Stimulated activated CD8-positive, alpha-beta memory T cell treated with anti-CD3 and anti-CD28 coated beads, Interleukin-4, amount 100 ng/mL, for 1 hour (primary cell): ENCODE data around the gene APOC4.
"Not testable (repeated sequence)": the region's sequence is repeated elsewhere in the genome, so short reads cannot be mapped to it uniquely, and the experiment has no call there.

Experiments used
- DNase-seq, 2 donors: peaks; one replicate each; pipeline ENCODE4 v3.0.0-alpha.2; 2020; ENCODE audit warnings: low read depth in 2 of 2, low spot score in 1 of 2

APOC4 gene

GRCh38 chr19:44942067-44942571, at the start of gene APOC4:
Gene APOC4, plus strand, starts transcription at chr19:44942237. Its CDS starts 41 bp downstream, at chr19:44942278.
- no peak for DNase-seq

DNA sequence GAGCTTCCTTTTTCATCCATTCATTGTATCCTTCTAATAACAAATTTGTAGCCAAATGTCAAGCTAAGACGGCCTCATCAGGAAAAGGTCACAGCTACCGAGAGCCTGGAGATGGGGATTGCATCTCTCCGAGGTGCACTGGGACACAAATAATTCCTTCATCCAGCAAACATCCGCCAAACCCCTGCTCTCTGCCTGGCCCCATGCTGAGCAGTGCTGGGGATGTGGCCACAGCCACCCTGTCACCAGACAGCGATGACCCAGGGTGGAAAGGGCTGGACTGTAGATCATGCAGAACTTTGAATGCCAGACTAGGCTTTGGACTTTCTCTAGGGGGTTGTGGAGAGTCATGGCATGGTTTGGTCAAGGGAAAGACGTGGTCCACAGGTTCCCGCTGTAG, 49.1 kb upstream of the APOC4 start:
- DNase-seq: no peak

DNA sequence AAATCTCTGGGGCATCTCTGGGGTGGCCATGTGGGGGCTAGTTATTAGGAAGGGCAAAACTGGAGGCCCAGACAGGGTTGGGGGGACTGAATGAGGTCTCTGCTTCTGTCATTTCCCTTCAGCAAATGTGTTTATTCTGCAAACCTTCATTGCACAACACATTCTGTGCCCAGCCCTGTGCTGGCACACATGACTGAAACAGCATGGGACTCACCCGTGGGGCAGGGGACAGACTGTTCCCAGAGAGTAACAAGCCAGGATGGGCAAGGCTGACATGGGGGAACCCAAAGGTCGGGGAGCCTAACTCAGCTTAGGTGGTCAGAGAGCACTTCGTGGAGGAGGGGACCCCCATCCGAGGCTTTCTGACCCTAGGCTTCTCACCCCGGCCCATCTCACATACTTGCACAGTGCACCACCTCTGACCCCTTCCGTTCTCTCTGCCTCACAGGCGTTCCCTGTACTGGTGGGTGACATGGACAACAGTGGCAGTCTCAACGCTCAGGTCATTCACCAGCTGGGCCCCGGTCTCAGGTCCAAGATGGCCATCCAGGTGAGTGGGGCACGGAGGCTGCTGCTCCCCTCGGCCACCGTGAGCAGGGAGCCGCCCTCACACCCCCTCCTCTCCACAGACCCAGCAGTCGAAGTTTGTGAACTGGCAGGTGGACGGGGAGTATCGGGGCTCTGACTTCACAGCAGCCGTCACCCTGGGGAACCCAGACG, 48.5 kb upstream of the APOC4 start:
- no peak for DNase-seq

DNA sequence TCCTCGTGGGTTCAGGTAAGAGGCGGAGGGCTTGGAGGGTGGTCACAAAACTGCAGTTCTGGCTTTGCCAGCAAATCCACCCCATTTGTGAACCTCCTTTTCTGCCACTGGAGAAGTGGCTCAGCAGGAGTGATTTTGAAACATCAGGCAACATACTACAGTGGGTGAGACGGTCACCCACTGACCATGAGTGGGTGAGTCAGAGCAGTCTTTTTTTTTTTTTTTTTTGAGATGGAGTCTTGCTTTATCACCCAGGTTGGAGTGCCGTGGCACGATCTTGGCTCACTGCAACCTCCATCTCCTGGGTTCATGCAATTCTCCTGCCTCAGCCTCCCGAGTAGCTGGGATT, 48.0 kb upstream of the APOC4 start:
- no peak for DNase-seq

DNA sequence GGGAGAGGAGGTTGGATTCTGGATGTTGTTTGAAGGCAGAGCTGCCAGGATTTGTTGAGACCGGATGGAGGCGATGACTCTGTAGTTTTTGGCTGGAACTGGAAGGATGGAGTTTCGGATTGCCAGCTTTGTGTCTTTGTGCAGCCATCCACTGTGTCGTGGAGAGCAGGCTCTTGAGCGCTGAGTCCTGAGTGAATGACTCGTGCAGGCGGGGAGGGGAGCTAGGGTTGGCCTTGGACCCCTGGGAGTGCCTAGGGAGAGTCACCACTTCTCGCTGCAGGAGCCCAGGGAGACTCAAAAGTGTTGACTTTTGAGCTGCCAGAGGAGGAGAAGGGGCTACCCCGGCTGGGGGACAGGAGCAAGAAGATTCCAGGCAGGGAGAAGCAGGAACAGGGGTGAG, 47.1 kb upstream of the APOC4 start:
- DNase-seq: no peak

- DNase-seq: no peak
Measured at GRCh38 chr19:44897835-44898234, 44.2 kb upstream of the APOC4 start.

DNA sequence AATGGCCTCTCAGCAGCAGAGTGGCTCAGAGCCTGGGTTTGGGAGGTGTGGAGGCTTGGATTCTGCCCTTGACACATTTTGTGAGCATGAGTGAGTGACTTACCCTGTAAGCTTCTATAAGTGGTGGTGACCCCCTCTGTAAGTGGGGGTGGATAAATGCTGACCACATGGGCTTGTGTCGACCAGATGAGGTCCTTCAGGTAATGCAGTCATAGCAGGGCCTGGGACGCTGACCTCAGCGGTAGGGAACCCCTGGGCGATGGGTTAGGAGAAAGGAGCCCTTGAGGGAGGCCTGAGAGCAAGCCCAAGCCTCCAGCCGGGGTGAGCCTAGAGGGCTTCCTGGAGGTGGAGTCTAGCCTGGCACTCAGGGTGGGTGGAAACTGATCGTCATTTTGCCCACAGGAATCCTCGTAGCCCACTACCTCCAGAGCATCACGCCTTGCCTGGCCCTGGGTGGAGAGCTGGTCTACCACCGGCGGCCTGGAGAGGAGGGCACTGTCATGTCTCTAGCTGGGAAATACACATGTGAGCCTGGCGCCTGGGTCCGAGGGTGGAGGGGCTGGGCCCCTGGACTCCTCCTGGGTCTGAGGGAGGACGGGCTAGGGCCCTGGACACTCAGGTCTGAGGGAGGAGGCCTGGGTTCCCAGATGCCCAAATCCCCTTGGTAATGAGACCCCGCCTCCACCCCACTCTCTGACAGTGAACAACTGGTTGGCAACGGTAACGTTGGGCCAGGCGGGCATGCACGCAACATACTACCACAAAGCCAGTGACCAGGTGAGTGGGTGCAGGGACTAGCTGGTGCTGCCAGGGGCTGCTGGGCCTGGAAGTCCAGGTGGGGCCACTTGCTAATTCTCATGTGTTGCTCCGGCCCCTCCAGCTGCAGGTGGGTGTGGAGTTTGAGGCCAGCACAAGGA, 41.5 kb upstream of the APOC4 start:
- no peak for DNase-seq

DNA sequence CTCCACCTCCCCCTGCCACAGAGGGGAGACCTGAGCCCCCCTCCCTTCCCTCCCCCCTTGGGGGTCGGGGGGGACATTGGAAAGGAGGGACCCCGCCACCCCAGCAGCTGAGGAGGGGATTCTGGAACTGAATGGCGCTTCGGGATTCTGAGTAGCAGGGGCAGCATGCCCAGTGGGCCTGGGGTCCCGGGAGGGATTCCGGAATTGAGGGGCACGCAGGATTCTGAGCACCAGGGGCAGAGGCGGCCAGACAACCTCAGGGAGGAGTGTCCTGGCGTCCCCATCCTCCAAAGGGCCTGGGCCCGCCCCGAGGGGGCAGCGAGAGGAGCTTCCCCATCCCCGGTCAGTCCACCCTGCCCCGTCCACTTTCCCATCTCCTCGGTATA, 38.8 kb upstream of the APOC4 start:
- no peak for DNase-seq

DNA sequence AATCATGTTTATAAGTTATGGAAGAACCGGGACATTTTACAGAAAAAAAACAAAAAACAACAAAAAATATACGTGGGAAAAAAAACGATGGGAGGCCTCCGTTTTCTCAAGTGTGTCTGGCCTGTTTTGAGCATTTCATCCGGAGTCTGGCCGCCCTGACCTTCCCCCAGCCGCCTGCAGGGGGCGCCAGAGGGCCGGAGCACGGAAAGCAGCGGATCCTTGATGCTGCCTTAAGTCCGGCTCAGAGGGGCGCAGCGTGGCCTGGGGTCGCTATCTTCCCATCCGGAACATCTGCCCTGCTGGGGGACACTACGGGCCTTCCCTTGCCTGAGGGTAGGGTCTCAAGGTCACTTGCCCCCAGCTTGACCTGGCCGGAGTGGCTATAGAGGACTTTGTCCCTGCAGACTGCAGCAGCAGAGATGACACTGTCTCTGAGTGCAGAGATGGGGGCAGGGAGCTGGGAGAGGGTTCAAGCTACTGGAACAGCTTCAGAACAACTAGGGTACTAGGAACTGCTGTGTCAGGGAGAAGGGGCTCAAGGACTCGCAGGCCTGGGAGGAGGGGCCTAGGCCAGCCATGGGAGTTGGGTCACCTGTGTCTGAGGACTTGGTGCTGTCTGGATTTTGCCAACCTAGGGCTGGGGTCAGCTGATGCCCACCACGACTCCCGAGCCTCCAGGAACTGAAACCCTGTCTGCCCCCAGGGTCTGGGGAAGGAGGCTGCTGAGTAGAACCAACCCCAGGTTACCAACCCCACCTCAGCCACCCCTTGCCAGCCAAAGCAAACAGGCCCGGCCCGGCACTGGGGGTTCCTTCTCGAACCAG, 38.2 kb upstream of the APOC4 start:
- DNase-seq: peak; percentile 46 to 50

GRCh38 chr19:44904426-44904994, 37.5 kb upstream of the APOC4 start:
- DNase-seq: no peak

DNA sequence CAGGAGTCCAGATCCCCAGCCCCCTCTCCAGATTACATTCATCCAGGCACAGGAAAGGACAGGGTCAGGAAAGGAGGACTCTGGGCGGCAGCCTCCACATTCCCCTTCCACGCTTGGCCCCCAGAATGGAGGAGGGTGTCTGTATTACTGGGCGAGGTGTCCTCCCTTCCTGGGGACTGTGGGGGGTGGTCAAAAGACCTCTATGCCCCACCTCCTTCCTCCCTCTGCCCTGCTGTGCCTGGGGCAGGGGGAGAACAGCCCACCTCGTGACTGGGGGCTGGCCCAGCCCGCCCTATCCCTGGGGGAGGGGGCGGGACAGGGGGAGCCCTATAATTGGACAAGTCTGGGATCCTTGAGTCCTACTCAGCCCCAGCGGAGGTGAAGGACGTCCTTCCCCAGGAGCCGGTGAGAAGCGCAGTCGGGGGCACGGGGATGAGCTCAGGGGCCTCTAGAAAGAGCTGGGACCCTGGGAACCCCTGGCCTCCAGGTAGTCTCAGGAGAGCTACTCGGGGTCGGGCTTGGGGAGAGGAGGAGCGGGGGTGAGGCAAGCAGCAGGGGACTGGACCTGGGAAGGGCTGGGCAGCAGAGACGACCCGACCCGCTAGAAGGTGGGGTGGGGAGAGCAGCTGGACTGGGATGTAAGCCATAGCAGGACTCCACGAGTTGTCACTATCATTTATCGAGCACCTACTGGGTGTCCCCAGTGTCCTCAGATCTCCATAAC, 36.4 kb upstream of the APOC4 start, which contains the start of gene APOE:
Gene APOE, plus strand, starts transcription at position 360 of the 724 bp plus-strand sequence. CDS start 829 bp downstream, outside the sequence.
- DNase-seq: no peak

- no peak for DNase-seq
Measured at GRCh38 chr19:44907613-44908012, 34.4 kb upstream of the APOC4 start.

GRCh38 chr19:44908074-44908835, 33.8 kb upstream of the APOC4 start:
- no peak for DNase-seq

DNA sequence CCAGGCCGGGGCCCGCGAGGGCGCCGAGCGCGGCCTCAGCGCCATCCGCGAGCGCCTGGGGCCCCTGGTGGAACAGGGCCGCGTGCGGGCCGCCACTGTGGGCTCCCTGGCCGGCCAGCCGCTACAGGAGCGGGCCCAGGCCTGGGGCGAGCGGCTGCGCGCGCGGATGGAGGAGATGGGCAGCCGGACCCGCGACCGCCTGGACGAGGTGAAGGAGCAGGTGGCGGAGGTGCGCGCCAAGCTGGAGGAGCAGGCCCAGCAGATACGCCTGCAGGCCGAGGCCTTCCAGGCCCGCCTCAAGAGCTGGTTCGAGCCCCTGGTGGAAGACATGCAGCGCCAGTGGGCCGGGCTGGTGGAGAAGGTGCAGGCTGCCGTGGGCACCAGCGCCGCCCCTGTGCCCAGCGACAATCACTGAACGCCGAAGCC, 33.2 kb upstream of the APOC4 start:
- no peak for DNase-seq

GRCh38 chr19:44909775-44910174, 32.3 kb upstream of the APOC4 start:
- no peak for DNase-seq

DNA sequence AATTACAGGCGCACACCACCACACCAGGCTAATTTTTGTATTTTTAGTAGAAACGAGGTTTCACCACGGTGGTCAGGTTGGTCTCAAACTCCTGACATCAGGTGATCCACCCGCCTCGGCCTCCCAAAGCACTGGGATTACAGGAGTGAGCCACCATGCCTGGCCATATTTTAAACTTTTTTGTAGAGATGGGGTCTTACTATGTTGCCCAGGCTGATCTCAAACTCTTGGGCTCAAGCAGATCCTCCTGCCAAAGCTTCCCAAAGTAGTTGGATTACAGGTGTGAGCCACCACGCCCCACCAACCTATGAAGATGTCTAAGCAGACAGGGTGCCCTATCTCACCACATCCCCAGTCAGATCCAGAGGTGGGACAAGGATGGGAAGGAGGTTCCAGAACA, 30.1 kb upstream of the APOC4 start:
- not testable (repeated sequence) for DNase-seq

DNA sequence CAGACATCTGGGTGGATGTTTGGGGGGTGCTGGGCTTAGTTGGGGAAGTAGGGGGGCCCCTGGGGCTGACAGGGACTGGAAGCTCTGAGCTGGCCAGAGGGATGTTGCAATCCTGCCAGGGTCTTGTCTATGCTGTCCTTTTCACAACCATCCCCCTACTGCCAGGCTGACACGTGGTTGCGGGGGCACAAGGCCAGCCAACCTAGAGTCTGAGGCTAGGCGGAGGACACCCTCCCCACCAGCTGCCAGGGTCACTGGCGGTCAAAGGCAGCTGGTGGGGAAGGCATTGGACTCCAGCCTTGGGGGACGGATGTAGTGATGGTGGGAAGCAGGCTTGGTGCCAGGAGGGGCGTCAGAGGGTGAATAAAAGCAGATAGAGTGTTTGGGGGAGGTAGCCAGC, 29.2 kb upstream of the APOC4 start:
- DNase-seq: no peak

- DNase-seq: not testable (repeated sequence)
Measured at GRCh38 chr19:44913512-44914432, 28.3 kb upstream of the APOC4 start.
